Large intestine (tissue), 3 donors: ENCODE measurements around the gene USH2A. TPM values are rescaled to one million over a fixed set of nuclear protein-coding genes. Genes with fewer than 3 reads are reported as not detected.

Source experiments
- DNase-seq, 2 donors: peaks; one replicate each; pipeline versions ENCODE4 v3.0.0 to v3.0.0-alpha.2; 2013
- H3K27ac ChIP-seq: one replicate; pipeline ENCODE4 v1.5.1; 2013; ENCODE audit warnings: low read length
- H3K27me3 ChIP-seq: 2 replicates; pipeline ENCODE4 v1.6.1; 2013; ENCODE audit warnings: low read length; ENCODE audit not compliant: control insufficient read depth, insufficient read depth
- H3K36me3 ChIP-seq: 2 replicates; pipeline ENCODE4 v1.6.1; 2013; ENCODE audit warnings: low read length; ENCODE audit not compliant: control insufficient read depth, insufficient read depth
- H3K4me1 ChIP-seq: one replicate; pipeline ENCODE4 v1.6.1; 2013; ENCODE audit warnings: low read length; ENCODE audit not compliant: control insufficient read depth, insufficient read depth
- H3K4me3 ChIP-seq: one replicate; pipeline ENCODE4 v1.5.1; 2013; ENCODE audit warnings: low read length
- H3K9me3 ChIP-seq: one replicate; pipeline ENCODE4 v1.6.1; 2013; ENCODE audit warnings: mild to moderate bottlenecking, low read depth, low read length, moderate library complexity; ENCODE audit not compliant: control insufficient read depth
- WGBS: methylation state at CpG from one replicate; pipeline ENCODE4 v1.1.5; 2013; ENCODE audit warnings: low lambda C conversion rate; ENCODE audit not compliant: insufficient coverage; 5-methylcytosine and 5-hydroxymethylcytosine counted together
- polyA plus RNA-seq: library from polyadenylated mRNA; unstranded; fragments of 120-200 nt; gene quantifications from one replicate; pipeline ENCODE4 v1.2.1, GENCODE V29; 2013

The USH2A gene
- polyA plus RNA-seq, 1 donor: 0.06 TPM

DNA sequence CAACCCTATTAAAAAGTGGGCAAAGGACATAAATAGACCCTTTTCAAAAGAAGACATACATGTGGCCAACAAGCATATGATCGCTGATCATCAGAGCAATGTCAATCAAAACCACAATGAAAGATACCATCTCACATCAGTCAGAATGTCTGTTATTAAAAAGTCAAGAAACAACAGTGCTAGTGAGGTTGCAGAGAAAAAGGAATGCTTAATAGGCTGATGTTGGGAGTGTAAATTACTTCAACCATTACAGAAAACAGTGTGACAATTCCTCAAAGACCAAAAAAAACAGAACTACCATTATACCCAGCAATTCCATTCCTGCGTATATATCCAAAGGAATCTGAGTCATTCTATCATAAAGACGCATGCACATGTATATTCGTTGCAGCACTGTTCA is 13.2 kb downstream of the USH2A start:
- 100% methylated on average over 1 of the region's 4 CpGs for WGBS
- H3K4me1 ChIP-seq: no peaks in the 10 kb centered on the region
- no peak overlapping the region for H3K27ac ChIP-seq
- no peaks in the 10 kb centered on the region for H3K36me3 ChIP-seq
- no peak overlapping the region for H3K4me3 ChIP-seq
- H3K9me3 ChIP-seq: no peaks in the 10 kb centered on the region
- no peaks in the 10 kb centered on the region for H3K27me3 ChIP-seq
- no peak for DNase-seq

GRCh38 chr1:216390956-216391355 is 32.3 kb downstream of the USH2A start:
- Histone ChIP-seq H3K4me3 (no peak overlapping the region), H3K36me3 (no peaks in the 10 kb centered on the region), H3K4me1 (no peaks in the 10 kb centered on the region), H3K27ac (no peak overlapping the region), H3K27me3 (no peaks in the 10 kb centered on the region), H3K9me3 (no peaks in the 10 kb centered on the region)
- 85% methylated on average over 2 of the region's 3 CpGs for WGBS
- DNase-seq: no peak

GRCh38 chr1:216389774-216390173 is 33.5 kb downstream of the USH2A start:
- Histone ChIP-seq H3K4me3 (no peak overlapping the region), H3K27me3 (no peaks in the 10 kb centered on the region), H3K36me3 (no peaks in the 10 kb centered on the region), H3K9me3 (no peaks in the 10 kb centered on the region), H3K27ac (no peak overlapping the region), H3K4me1 (no peaks in the 10 kb centered on the region)
- no peak for DNase-seq

DNA sequence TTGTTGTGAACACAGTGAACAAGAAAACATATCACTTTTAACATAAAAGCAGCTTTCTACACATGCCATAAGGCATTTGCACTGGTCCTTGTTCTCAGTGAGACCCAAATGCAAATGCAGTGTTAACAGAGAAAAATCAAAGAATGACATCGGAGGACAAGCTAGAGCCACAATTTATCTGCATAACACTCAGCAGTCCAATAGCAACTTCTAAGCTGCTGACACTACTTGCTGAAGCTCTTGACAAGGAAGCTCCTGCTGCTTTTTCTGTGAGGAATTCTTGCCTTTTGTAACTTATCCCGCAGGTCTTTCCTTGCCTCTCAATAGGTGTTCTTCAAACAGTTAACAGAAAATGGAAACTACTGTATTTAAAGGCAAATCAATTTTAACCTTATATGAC is 34.7 kb downstream of the USH2A start:
- Histone ChIP-seq H3K27ac (no peak overlapping the region), H3K36me3 (no peaks in the 10 kb centered on the region), H3K9me3 (no peaks in the 10 kb centered on the region), H3K4me3 (no peak overlapping the region), H3K4me1 (no peaks in the 10 kb centered on the region), H3K27me3 (no peaks in the 10 kb centered on the region)
- no peak for DNase-seq
- WGBS: 0% methylated on average over 1 of the region's 2 CpGs

GRCh38 chr1:216387782-216388181 is 35.5 kb downstream of the USH2A start:
- WGBS: 100% methylated on average over 1 of the region's 2 CpGs
- no peaks in the 10 kb centered on the region for H3K9me3 ChIP-seq
- H3K4me3 ChIP-seq: no peak overlapping the region
- DNase-seq: no peak
- H3K27me3 ChIP-seq: no peaks in the 10 kb centered on the region
- no peak overlapping the region for H3K27ac ChIP-seq
- no peaks in the 10 kb centered on the region for H3K36me3 ChIP-seq
- no peaks in the 10 kb centered on the region for H3K4me1 ChIP-seq

DNA sequence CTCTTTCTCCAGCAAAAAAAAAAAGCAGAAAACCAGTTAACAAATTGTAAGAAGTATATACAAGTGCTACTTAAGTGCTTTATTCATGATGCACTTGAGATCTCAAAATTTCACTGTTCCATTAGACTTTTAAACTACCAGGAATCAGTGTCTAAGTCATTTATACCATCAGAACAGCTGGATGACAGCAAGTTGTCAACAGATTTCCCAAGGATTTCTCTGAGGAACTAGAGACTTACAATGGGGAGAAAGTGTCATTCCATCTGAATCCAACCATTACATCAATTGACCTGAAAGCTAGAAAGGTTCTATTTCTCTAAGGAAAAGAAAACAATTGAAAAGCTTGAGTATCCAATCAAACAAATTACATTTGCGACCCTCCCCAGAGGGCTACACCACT is 43.8 kb downstream of the USH2A start:
- Histone ChIP-seq H3K4me1 (no peaks in the 10 kb centered on the region), H3K4me3 (no peak overlapping the region), H3K36me3 (no peaks in the 10 kb centered on the region), H3K27me3 (no peaks in the 10 kb centered on the region), H3K9me3 (no peaks in the 10 kb centered on the region), H3K27ac (no peak overlapping the region)
- no peak for DNase-seq
- WGBS: no CpG with 5 or more reads among the region's 1 CpG

DNA sequence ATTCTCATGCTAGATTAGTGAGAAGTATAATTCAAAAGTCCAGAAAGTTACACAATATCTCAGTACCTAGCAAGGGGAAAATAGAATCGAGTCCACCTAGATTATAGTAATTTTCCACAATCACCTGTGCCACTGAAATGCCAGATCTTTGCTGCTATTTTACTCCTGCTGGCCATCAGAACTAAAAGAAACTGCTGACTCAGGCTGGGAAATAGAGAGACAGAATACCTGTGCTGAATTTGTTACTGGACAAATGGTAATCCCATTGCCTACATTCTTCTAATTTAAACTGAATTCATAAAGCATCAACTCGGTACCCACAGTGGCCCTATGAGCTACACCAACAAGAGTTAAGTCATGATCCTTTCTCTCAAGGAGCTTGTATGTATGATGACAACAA is 55.0 kb downstream of the USH2A start:
- no peaks in the 10 kb centered on the region for H3K27me3 ChIP-seq
- no peak for DNase-seq
- no peaks in the 10 kb centered on the region for H3K9me3 ChIP-seq
- no peak overlapping the region for H3K4me3 ChIP-seq
- H3K27ac ChIP-seq: no peak overlapping the region
- no peaks in the 10 kb centered on the region for H3K4me1 ChIP-seq
- no peaks in the 10 kb centered on the region for H3K36me3 ChIP-seq
- WGBS: no CpG with 5 or more reads among the region's 2 CpGs

- Histone ChIP-seq H3K9me3 (no peaks in the 10 kb centered on the region), H3K27ac (no peak overlapping the region), H3K4me1 (no peaks in the 10 kb centered on the region), H3K27me3 (no peaks in the 10 kb centered on the region), H3K4me3 (no peak overlapping the region), H3K36me3 (no peaks in the 10 kb centered on the region)
- DNase-seq: no peak
Measured at GRCh38 chr1:216366979-216367378, 56.3 kb downstream of the USH2A start.

- no peak for DNase-seq
- Histone ChIP-seq H3K4me3 (no peak overlapping the region), H3K27ac (no peak overlapping the region), H3K36me3 (no peaks in the 10 kb centered on the region), H3K4me1 (no peaks in the 10 kb centered on the region), H3K27me3 (no peaks in the 10 kb centered on the region), H3K9me3 (no peaks in the 10 kb centered on the region)
- WGBS: 79% methylated on average over 2 of the region's 2 CpGs
Measured at GRCh38 chr1:216356945-216357344, 66.3 kb downstream of the USH2A start.

- Histone ChIP-seq H3K9me3 (no peaks in the 10 kb centered on the region), H3K27me3 (no peaks in the 10 kb centered on the region), H3K36me3 (no peaks in the 10 kb centered on the region), H3K4me3 (no peak overlapping the region), H3K27ac (no peak overlapping the region), H3K4me1 (no peaks in the 10 kb centered on the region)
- WGBS: no CpG with 5 or more reads among the region's 1 CpG
- no peak for DNase-seq
Measured at GRCh38 chr1:216350186-216350585, 73.1 kb downstream of the USH2A start.

- no peaks in the 10 kb centered on the region for H3K27me3 ChIP-seq
- H3K4me3 ChIP-seq: no peak overlapping the region
- H3K4me1 ChIP-seq: no peaks in the 10 kb centered on the region
- 100% methylated on average over 2 of the region's 3 CpGs for WGBS
- H3K27ac ChIP-seq: no peak overlapping the region
- DNase-seq: no peak
- H3K9me3 ChIP-seq: no peaks in the 10 kb centered on the region
- no peaks in the 10 kb centered on the region for H3K36me3 ChIP-seq
Measured at GRCh38 chr1:216346526-216346925, 76.7 kb downstream of the USH2A start.
